ENCODE measurements around the gene MPDZ. TPM values are rescaled to one million over a fixed set of nuclear protein-coding genes. Genes with fewer than 3 reads are reported as not detected.

The MPDZ gene
- total RNA-seq, 4 donors from 2014 or later, result 3.2 to 16.6 (median 5.3) TPM

GRCh38 chr9:13274886-13275641 lies 4.4 kb downstream of the MPDZ start:
- Histone ChIP-seq H3K27me3 (peaks cover 0 to 25% (median 0%) of the 10 kb centered on the region in 4 donors), H3K4me1 (peaks cover 0 to 36% (median 0%) of the 10 kb centered on the region in 3 donors), H3K9me3 (no peaks in the 10 kb centered on the region), H3K27ac (peak overlapping the region in 3 of 4 donors; percentile 11 to 45 (median 18)), H3K4me3 (no peak overlapping the region), H3K36me3 (no peaks in the 10 kb centered on the region)
- TF ChIP-seq CTCF (IDR thresholded peaks at IDR 0.05), result no peak
- TF ChIP-seq POLR2A (IDR thresholded peaks at IDR 0.05), result no peak
- whole genome bisulfite sequencing, 2 donors, result 51 to 58% methylated on average over 4 of the region's 4 CpGs
- DNase-seq, result no peak
- intact Hi-C loops (cut with DNase I), result no loop called here

- no peak for DNase-seq
- H3K4me1 ChIP-seq, result peaks cover 0 to 18% (median 0%) of the 10 kb centered on the region in 3 donors
- intact Hi-C loops (cut with DNase I), result no loop called here
- no peak overlapping the region for H3K27ac ChIP-seq
- no peaks in the 10 kb centered on the region for H3K9me3 ChIP-seq
- 75 to 92% methylated on average over 1 of the region's 1 CpG for WGBS, 2 donors
- no peak overlapping the region for H3K4me3 ChIP-seq
- no peaks in the 10 kb centered on the region for H3K27me3 ChIP-seq
- H3K36me3 ChIP-seq, result no peaks in the 10 kb centered on the region
- TF ChIP-seq CTCF (IDR thresholded peaks at IDR 0.05), result no peak
- no peak for TF ChIP-seq POLR2A (IDR thresholded peaks at IDR 0.05)
These were observed 8.8 kb downstream of the MPDZ start for GRCh38 chr9:13270734-13271133.

GRCh38 chr9:13269589-13270452 lies 9.7 kb downstream of the MPDZ start:
- Histone ChIP-seq H3K27ac (no peak overlapping the region), H3K36me3 (no peaks in the 10 kb centered on the region), H3K9me3 (no peaks in the 10 kb centered on the region), H3K27me3 (no peaks in the 10 kb centered on the region), H3K4me3 (no peak overlapping the region), H3K4me1 (peaks cover 0 to 11% (median 0%) of the 10 kb centered on the region in 3 donors)
- no peak for DNase-seq
- TF ChIP-seq POLR2A (IDR thresholded peaks at IDR 0.05) (no peak), CTCF (IDR thresholded peaks at IDR 0.05) (no peak)
- intact Hi-C loops (cut with DNase I), result no loop called here
- WGBS, 2 donors, result 65 to 79% methylated on average over 6 of the region's 6 CpGs

- TF ChIP-seq POLR2A (IDR thresholded peaks at IDR 0.05), result no peak
- no peak for TF ChIP-seq CTCF (IDR thresholded peaks at IDR 0.05)
- H3K36me3 ChIP-seq, result no peaks in the 10 kb centered on the region
- peaks cover 0 to 5% (median 0%) of the 10 kb centered on the region in 3 donors for H3K4me1 ChIP-seq
- no peaks in the 10 kb centered on the region for H3K9me3 ChIP-seq
- H3K27ac ChIP-seq, result no peak overlapping the region
- WGBS, 2 donors, result 64 to 78% methylated on average over 7 of the region's 7 CpGs
- H3K4me3 ChIP-seq, result no peak overlapping the region
- DNase-seq, result no peak
- intact Hi-C loops (cut with DNase I), result no loop called here
- H3K27me3 ChIP-seq, result no peaks in the 10 kb centered on the region
These were observed 11.0 kb downstream of the MPDZ start for GRCh38 chr9:13268469-13268868.

GRCh38 chr9:13267743-13268142 lies 11.7 kb downstream of the MPDZ start:
- peak overlapping the region in 1 of 4 donors; percentile 10 for H3K27ac ChIP-seq
- DNase-seq, result no peak
- TF ChIP-seq CTCF (IDR thresholded peaks at IDR 0.05) (no peak), POLR2A (IDR thresholded peaks at IDR 0.05) (no peak)
- H3K4me1 ChIP-seq, result peaks cover 0 to 5% (median 0%) of the 10 kb centered on the region in 3 donors
- no peaks in the 10 kb centered on the region for H3K36me3 ChIP-seq
- 37 to 43% methylated on average over 2 of the region's 2 CpGs for WGBS, 2 donors
- H3K4me3 ChIP-seq, result no peak overlapping the region
- H3K9me3 ChIP-seq, result no peaks in the 10 kb centered on the region
- intact Hi-C loops (cut with DNase I), result no loop called here
- no peaks in the 10 kb centered on the region for H3K27me3 ChIP-seq
